WTC11 (cell line): ENCODE results near the gene CCDC175. TPM values are rescaled to one million over a fixed set of nuclear protein-coding genes. Genes with fewer than 3 reads are reported as not detected.

ENCODE experiments used
- ATAC-seq: fragments of 200-7000 bp; cut with Tn5 transposase; 2 replicates; pipeline ENCODE4 v1.10.0; 2021; ENCODE audit warnings: mild to moderate bottlenecking, moderate library complexity
- CTCF ChIA-PET: fragments of 300-600 bp; sonication (Branson Sonifier 250); formaldehyde crosslinking; loops from one replicate; lab custom pipeline; 2021; ENCODE audit warnings: antibody characterized with exemption; lab: Charles Lee
- POLR2A ChIA-PET: fragments of 350-600 bp; sonication (Branson Sonifier 250); formaldehyde crosslinking; loops from one replicate; lab custom pipeline; 2021; ENCODE audit warnings: antibody characterized with exemption; lab: Charles Lee
- DNase-seq: peaks from one replicate; pipeline ENCODE4 v3.0.0; 2021; ENCODE audit warnings: low spot score
- H3K27ac Mint-ChIP-seq: 2 replicates; pipeline ENCODE4 v1.8.0; 2021; ENCODE audit warnings: mixed read lengths
- H3K27me3 Mint-ChIP-seq: 2 replicates; pipeline ENCODE4 v1.8.0; 2021; ENCODE audit warnings: low read depth, mild to moderate bottlenecking, moderate library complexity, mixed read lengths
- H3K36me3 Mint-ChIP-seq: 2 replicates; pipeline ENCODE4 v1.8.0; 2021; ENCODE audit warnings: mixed read lengths
- H3K4me1 Mint-ChIP-seq: 2 replicates; pipeline ENCODE4 v1.8.0; 2022; ENCODE audit warnings: mixed read lengths
- H3K4me3 Mint-ChIP-seq: 2 replicates; pipeline ENCODE4 v1.8.0; 2021; ENCODE audit warnings: mild to moderate bottlenecking, moderate library complexity, mixed read lengths
- H3K9me3 Mint-ChIP-seq: 2 replicates; pipeline ENCODE4 v1.8.0; 2021; ENCODE audit warnings: mixed read lengths
- ETV6 ChIP-seq: sonication (generic); formaldehyde crosslinking; IDR thresholded peaks from 2 replicates; pipeline ENCODE4 v1.8.1; 2022; ENCODE audit warnings: mild to moderate bottlenecking, missing genetic modification reagents
- FOXJ3 ChIP-seq: sonication (generic); formaldehyde crosslinking; IDR thresholded peaks from 2 replicates; pipeline ENCODE4 v1.9.0; 2021; ENCODE audit warnings: missing genetic modification reagents, mild to moderate bottlenecking, borderline replicate concordance
- HMGA2 ChIP-seq: fragments of 250-450 bp; sonication (Bioruptor Pico); IDR thresholded peaks from 2 replicates; pipeline ENCODE4 v1.4.0; 2021; ENCODE audit warnings: mild to moderate bottlenecking, moderate library complexity
- JAZF1 ChIP-seq: fragments of 250-450 bp; sonication (Bioruptor Pico); IDR thresholded peaks from 2 replicates; pipeline ENCODE4 v1.9.0; 2021; ENCODE audit warnings: moderate library complexity, mild to moderate bottlenecking, inconsistent platforms
- JUN ChIP-seq: sonication (generic); formaldehyde crosslinking; IDR thresholded peaks from 2 replicates; pipeline ENCODE4 v1.8.0; 2023; ENCODE audit warnings: mild to moderate bottlenecking, missing genetic modification reagents
- NFYB ChIP-seq: sonication (generic); formaldehyde crosslinking; conservative IDR thresholded peaks from 2 replicates; pipeline ENCODE4 v1.8.0; 2022; ENCODE audit warnings: low read depth, missing genetic modification reagents
- OVOL2 ChIP-seq: fragments of 250-450 bp; sonication (Bioruptor Pico); IDR thresholded peaks from 2 replicates; pipeline ENCODE4 v1.9.0; 2021; ENCODE audit warnings: mild to moderate bottlenecking, borderline replicate concordance
- TP53 ChIP-seq: sonication (generic); formaldehyde crosslinking; IDR thresholded peaks from 2 replicates; pipeline ENCODE4 v1.8.1; 2023; ENCODE audit warnings: mild to moderate bottlenecking, missing genetic modification reagents
- ZNF263 ChIP-seq: sonication (generic); formaldehyde crosslinking; IDR thresholded peaks from 2 replicates; pipeline ENCODE4 v1.8.1; 2022; ENCODE audit warnings: low read depth, mild to moderate bottlenecking, moderate library complexity, missing genetic modification reagents
- total RNA-seq: library from RNA; stranded (reverse); gene quantifications from 3 replicates; pipeline ENCODE4 v1.2.3, GENCODE V29; 2021
- TF ChIP-seq, protein P1 (sequence below): sonication (generic); formaldehyde crosslinking; IDR thresholded peaks from 2 replicates; pipeline ENCODE4 v1.8.0; 2022; ENCODE audit warnings: mild to moderate bottlenecking, missing genetic modification reagents
- TF ChIP-seq, protein P2 (sequence below): fragments of 250-450 bp; sonication (Bioruptor Pico); IDR thresholded peaks from 2 replicates; pipeline ENCODE4 v1.9.0; 2021; ENCODE audit warnings: mild to moderate bottlenecking
- TF ChIP-seq, protein P3 (sequence below): sonication (generic); formaldehyde crosslinking; IDR thresholded peaks from 2 replicates; pipeline ENCODE4 v1.8.1; 2022; ENCODE audit warnings: mild to moderate bottlenecking, missing genetic modification reagents, moderate library complexity, borderline replicate concordance
- TF ChIP-seq, protein P4 (sequence below): sonication (generic); formaldehyde crosslinking; IDR thresholded peaks from 2 replicates; pipeline ENCODE4 v1.8.0; 2022; ENCODE audit warnings: missing genetic modification reagents

CCDC175 gene
- total RNA-seq, 1 experiment from 2014 or later: not detected

DNA sequence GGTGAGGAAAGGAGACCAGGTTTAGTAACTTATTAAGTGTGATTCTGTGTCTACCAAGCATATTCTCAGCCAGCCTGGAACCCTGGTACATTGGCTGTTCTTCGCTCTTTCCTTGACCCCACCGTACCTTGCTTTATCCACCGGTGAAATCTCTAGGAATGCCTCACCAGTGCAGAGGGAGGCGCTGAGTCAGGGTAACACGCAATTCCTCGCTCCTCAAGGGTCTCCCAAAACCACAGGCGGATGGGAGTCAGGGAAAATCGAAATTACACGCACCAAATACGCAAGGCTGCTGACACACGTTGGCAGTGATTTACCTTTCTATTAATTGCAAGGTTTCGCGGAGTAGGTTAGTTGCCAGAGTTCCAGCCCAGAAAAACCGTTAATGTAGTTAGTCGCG lies 93.2 kb downstream of the CCDC175 start:
- TF ChIP-seq, protein P1, sequence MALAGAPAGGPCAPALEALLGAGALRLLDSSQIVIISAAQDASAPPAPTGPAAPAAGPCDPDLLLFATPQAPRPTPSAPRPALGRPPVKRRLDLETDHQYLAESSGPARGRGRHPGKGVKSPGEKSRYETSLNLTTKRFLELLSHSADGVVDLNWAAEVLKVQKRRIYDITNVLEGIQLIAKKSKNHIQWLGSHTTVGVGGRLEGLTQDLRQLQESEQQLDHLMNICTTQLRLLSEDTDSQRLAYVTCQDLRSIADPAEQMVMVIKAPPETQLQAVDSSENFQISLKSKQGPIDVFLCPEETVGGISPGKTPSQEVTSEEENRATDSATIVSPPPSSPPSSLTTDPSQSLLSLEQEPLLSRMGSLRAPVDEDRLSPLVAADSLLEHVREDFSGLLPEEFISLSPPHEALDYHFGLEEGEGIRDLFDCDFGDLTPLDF (CRISPR knock-in tag): no peak
- TF ChIP-seq, protein P2, sequence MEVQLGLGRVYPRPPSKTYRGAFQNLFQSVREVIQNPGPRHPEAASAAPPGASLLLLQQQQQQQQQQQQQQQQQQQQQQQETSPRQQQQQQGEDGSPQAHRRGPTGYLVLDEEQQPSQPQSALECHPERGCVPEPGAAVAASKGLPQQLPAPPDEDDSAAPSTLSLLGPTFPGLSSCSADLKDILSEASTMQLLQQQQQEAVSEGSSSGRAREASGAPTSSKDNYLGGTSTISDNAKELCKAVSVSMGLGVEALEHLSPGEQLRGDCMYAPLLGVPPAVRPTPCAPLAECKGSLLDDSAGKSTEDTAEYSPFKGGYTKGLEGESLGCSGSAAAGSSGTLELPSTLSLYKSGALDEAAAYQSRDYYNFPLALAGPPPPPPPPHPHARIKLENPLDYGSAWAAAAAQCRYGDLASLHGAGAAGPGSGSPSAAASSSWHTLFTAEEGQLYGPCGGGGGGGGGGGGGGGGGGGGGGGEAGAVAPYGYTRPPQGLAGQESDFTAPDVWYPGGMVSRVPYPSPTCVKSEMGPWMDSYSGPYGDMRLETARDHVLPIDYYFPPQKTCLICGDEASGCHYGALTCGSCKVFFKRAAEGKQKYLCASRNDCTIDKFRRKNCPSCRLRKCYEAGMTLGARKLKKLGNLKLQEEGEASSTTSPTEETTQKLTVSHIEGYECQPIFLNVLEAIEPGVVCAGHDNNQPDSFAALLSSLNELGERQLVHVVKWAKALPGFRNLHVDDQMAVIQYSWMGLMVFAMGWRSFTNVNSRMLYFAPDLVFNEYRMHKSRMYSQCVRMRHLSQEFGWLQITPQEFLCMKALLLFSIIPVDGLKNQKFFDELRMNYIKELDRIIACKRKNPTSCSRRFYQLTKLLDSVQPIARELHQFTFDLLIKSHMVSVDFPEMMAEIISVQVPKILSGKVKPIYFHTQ (CRISPR knock-in tag): no peak
- TF ChIP-seq NFYB: no peak
- no peak for TF ChIP-seq FOXJ3 (CRISPR knock-in tag)
- Mint-ChIP-seq H3K4me3 (peak overlapping the region; percentile 83), H3K36me3 (peaks cover 13% of the 10 kb centered on the region), H3K27ac (peak overlapping the region; percentile 28; the same call in 1 of the 2 replicates), H3K27me3 (no peaks in the 10 kb centered on the region), H3K9me3 (no peaks in the 10 kb centered on the region), H3K4me1 (peaks cover 19% of the 10 kb centered on the region)
- CTCF ChIA-PET: interaction anchor here (0.5 to 3.4 kb wide), 7 partner anchors 19 to 608 kb away, joined by 3 to 36 read pairs (median 4); partner anchors contain the start of genes CCDC175 and GPR135
- DNase-seq: peak; percentile 13
- peak; percentile 3; the same call in 1 of the 2 replicates for ATAC-seq
- POLR2A ChIA-PET: interaction anchor here (0.7 to 1.7 kb wide), 3 partner anchors 18 to 766 kb away, joined by 3 to 13 read pairs (median 8); partner anchors contain the start of genes DAAM1, GPR135 and PPM1A

DNA sequence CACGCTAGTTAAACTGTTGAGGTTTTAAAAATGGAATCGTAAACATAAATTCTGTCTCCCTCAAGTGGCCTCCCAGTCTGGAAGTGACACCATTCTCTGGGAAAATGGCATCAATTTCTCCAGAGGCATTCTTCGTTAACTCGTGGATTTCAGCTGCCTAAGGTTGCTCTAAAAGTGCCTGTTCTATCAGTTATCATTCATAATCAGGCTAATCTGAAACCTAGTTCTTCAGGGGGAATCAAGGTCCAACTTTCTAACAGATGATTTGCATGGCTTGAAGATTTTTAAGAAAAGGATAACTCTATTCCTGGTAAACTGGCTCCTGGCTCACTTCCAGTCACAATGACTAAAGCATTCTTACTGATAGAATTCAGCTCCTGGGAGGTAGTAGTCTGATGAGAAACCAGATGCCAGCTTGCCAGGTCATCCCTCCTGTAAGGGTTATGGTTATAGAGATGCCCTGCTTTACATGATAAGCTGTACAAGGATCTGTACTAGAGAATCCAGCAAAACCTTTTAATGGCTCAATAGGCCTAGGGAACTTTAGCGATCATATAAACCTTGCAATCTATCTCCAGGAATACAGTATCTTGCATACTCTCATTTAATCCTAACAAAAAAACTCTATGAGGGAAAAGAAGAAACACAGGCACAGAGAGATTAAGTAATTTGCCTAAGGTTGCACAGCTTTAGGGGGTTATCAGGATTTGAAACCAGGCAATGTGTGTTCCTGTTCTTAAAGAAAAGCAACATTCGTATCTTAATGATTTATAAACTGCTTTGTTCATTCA lies 93.9 kb downstream of the CCDC175 start:
- DNase-seq: no peak
- TF ChIP-seq, protein P3, sequence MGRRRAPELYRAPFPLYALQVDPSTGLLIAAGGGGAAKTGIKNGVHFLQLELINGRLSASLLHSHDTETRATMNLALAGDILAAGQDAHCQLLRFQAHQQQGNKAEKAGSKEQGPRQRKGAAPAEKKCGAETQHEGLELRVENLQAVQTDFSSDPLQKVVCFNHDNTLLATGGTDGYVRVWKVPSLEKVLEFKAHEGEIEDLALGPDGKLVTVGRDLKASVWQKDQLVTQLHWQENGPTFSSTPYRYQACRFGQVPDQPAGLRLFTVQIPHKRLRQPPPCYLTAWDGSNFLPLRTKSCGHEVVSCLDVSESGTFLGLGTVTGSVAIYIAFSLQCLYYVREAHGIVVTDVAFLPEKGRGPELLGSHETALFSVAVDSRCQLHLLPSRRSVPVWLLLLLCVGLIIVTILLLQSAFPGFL (CRISPR knock-in tag): no peak
- ChIA-PET CTCF (interaction anchor here (0.5 to 3.4 kb wide), 4 partner anchors 25 to 608 kb away, joined by 3 to 36 read pairs (median 16); partner anchors contain the start of gene CCDC175), POLR2A (interaction anchor here (1.1 to 1.7 kb wide), 2 partner anchors 18 to 293 kb away, joined by 3 to 8 read pairs; partner anchors contain the start of gene DAAM1)
- H3K27me3 Mint-ChIP-seq: no peaks in the 10 kb centered on the region
- no peak for ATAC-seq
- peaks cover 19% of the 10 kb centered on the region for H3K4me1 Mint-ChIP-seq
- H3K9me3 Mint-ChIP-seq: no peaks in the 10 kb centered on the region
- peak overlapping the region; percentile 83 for H3K4me3 Mint-ChIP-seq
- H3K27ac Mint-ChIP-seq: no peak overlapping the region
- H3K36me3 Mint-ChIP-seq: peaks cover 7% of the 10 kb centered on the region

DNA sequence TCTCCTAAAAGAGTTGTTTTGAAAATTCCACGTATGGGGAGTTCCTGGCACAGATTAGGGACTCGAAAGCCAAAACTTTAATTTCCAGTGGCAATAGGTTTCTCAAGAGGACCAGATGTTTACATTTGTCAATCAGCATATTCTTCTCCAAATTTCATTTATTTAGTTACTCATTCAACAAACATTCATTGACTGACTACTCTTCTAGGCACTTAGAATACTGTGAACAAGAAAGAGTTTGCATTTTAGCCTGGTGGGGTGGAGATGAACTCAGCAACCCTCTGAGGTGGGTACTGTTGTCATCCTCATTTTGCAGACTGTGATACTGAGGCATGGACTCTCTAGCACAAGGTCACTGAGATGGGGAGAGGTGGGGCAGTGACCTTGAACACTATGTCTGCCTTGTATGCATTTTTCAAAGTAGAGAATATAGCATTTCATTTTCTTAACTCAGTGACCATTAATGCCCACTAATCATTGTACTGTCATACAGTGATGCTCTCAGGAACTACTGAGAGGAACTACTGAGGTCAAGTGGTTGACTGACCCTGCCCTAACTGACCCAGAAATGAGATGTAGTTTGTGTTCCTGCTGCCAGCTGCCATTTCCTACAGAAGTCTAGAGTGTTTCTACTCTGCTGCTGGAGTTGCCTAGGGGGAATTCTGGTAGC lies 94.6 kb downstream of the CCDC175 start:
- CTCF ChIA-PET: interaction anchor here (3.4 kb wide), 1 partner anchor 95 kb away, joined by 36 read pairs; the partner anchor contains the start of gene CCDC175
- DNase-seq: no peak
- Mint-ChIP-seq H3K27me3 (no peaks in the 10 kb centered on the region), H3K4me3 (peak overlapping the region; percentile 83)
- POLR2A ChIA-PET: interaction anchor here (1.1 kb wide), 1 partner anchor 18 kb away, joined by 3 read pairs; no protein-coding TSS in a partner anchor
- TF ChIP-seq TP53 (CRISPR knock-in tag) (no peak), JUN (CRISPR knock-in tag) (no peak), JAZF1 (CRISPR knock-in tag) (no peak), HMGA2 (CRISPR knock-in tag) (no peak), NFYB (no peak), ETV6 (CRISPR knock-in tag) (no peak), OVOL2 (CRISPR knock-in tag) (no peak), ZNF263 (CRISPR knock-in tag) (no peak)
- TF ChIP-seq, protein P4, sequence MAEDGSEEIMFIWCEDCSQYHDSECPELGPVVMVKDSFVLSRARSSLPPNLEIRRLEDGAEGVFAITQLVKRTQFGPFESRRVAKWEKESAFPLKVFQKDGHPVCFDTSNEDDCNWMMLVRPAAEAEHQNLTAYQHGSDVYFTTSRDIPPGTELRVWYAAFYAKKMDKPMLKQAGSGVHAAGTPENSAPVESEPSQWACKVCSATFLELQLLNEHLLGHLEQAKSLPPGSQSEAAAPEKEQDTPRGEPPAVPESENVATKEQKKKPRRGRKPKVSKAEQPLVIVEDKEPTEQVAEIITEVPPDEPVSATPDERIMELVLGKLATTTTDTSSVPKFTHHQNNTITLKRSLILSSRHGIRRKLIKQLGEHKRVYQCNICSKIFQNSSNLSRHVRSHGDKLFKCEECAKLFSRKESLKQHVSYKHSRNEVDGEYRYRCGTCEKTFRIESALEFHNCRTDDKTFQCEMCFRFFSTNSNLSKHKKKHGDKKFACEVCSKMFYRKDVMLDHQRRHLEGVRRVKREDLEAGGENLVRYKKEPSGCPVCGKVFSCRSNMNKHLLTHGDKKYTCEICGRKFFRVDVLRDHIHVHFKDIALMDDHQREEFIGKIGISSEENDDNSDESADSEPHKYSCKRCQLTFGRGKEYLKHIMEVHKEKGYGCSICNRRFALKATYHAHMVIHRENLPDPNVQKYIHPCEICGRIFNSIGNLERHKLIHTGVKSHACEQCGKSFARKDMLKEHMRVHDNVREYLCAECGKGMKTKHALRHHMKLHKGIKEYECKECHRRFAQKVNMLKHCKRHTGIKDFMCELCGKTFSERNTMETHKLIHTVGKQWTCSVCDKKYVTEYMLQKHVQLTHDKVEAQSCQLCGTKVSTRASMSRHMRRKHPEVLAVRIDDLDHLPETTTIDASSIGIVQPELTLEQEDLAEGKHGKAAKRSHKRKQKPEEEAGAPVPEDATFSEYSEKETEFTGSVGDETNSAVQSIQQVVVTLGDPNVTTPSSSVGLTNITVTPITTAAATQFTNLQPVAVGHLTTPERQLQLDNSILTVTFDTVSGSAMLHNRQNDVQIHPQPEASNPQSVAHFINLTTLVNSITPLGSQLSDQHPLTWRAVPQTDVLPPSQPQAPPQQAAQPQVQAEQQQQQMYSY (CRISPR knock-in tag): no peak
- TF ChIP-seq, all 79 proteins: peak for 0
- H3K36me3 Mint-ChIP-seq: peaks cover 8% of the 10 kb centered on the region
- H3K27ac Mint-ChIP-seq: no peak overlapping the region
- no peaks in the 10 kb centered on the region for H3K9me3 Mint-ChIP-seq
- ATAC-seq: no peak
- peaks cover 19% of the 10 kb centered on the region for H3K4me1 Mint-ChIP-seq
